Activated CD4-positive, alpha-beta memory T cell treated with anti-CD3 and anti-CD28 coated beads, Interleukin-2, amount 10 ng/mL, durations not matched to agents 7 days and 5 days (primary cell): ENCODE measurements around the gene ORAI1. TPM values are rescaled to one million over a fixed set of nuclear protein-coding genes. Genes with fewer than 3 reads are reported as not detected.
"Not testable (repeated sequence)": the region's sequence is repeated elsewhere in the genome, so short reads cannot be mapped to it uniquely, and the experiment has no call there.

Source experiments
- CTCF ChIA-PET: fragments of 350-600 bp; sonication (Branson Sonifier 250); formaldehyde crosslinking; loops from one replicate; lab custom pipeline; 2021; ENCODE audit warnings: antibody characterized with exemption, inconsistent platforms; lab: Charles Lee
- POLR2A ChIA-PET: fragments of 350-600 bp; sonication (Branson Sonifier 250); formaldehyde crosslinking; loops from one replicate; lab custom pipeline; 2021; ENCODE audit warnings: antibody characterized with exemption; lab: Charles Lee
- DNase-seq: peaks from one replicate; pipeline ENCODE4 v3.0.0-alpha.2; 2020
- H3K27ac Mint-ChIP-seq: one replicate; pipeline ENCODE4 v1.8.0; 2021; ENCODE audit warnings: mild to moderate bottlenecking, mixed read lengths
- H3K27me3 Mint-ChIP-seq: one replicate; pipeline ENCODE4 v1.8.0; 2021; ENCODE audit warnings: mixed read lengths
- H3K36me3 Mint-ChIP-seq: one replicate; pipeline ENCODE4 v1.8.0; 2021; ENCODE audit warnings: low read depth, mixed read lengths
- H3K4me1 Mint-ChIP-seq: one replicate; pipeline ENCODE4 v1.8.0; 2021; ENCODE audit warnings: mixed read lengths
- H3K4me3 Mint-ChIP-seq: one replicate; pipeline ENCODE4 v1.8.0; 2021; ENCODE audit warnings: mild to moderate bottlenecking, mixed read lengths
- H3K9me3 Mint-ChIP-seq: one replicate; pipeline ENCODE4 v1.8.0; 2021; ENCODE audit warnings: mixed read lengths
- total RNA-seq, 2 experiments: library from RNA; stranded (reverse); gene quantifications; one replicate each; pipeline ENCODE4 v1.2.3, GENCODE V29; 2021

Gene ORAI1
- total RNA-seq, 2 experiments from 2014 or later, result 69.0 to 70.3 TPM

DNA sequence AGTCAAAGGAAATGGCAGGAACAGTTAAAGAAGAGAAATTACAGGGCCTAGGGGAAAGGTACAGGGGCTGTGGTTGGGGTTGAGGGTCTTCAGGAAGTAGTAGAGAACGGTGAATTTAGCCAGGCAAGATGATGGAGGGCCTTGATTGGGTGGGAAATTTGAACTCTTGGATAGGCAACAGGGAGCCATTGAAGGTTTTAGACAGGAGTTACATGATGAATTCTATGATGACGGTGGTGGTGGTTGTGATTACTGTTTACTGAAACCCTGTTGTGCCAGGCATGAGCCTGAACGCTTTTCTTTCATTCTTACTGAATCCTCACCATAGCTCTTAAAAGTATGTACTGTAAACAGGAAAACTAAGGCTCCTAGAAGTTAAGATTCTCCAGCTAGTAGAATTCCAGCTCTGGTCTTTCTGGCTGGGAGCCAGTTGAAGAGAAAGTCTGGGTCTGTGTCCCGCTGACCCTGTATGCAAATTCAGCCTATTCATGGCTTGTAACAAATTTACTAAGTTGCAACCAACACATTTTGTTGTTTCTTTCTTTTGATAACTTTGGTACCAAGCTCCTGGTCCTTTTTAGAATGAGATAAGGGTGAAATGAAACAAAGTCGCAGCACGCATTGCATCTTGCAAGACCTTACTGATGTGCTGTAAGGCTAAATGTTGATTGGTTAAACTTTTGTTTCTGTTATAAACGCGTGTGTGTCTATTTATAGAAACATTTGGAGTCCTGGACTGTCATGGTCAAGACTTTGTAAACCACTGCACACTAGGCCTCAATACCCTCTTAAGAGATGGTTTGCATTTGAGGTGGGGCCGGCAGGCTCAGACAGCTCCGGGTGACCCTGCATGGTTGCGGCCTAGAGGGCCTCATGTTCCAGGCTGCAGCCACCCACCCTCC is 6.0 kb downstream of the ORAI1 start:
- peak overlapping the region; percentile 0 for H3K4me3 Mint-ChIP-seq

DNA sequence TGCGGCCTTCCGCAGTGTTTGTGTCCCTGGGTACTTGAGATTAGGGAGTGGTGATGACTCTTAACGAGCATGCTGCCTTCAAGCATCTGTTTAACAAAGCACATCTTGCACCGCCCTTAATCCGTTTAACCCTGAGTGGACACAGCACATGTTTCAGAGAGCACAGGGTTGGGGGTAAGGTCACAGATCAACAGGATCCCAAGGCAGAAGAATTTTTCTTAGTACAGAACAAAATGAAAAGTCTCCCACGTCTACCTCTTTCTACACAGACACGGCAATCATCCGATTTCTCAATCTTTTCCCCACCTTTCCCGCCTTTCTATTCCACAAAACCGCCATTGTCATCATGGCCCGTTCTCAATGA is 7.5 kb downstream of the ORAI1 start:
- H3K27me3 Mint-ChIP-seq, H3K9me3 Mint-ChIP-seq, H3K27ac Mint-ChIP-seq, H3K4me3 Mint-ChIP-seq, DNase-seq: not testable (repeated sequence)
- Mint-ChIP-seq H3K36me3 (peaks cover 54% of the 10 kb centered on the region), H3K4me1 (peaks cover 81% of the 10 kb centered on the region)
- CTCF ChIA-PET, result interaction anchor here (1.1 kb wide), 1 partner anchor 35 kb away, joined by 4 read pairs; the partner anchor contains the start of gene MORN3
- POLR2A ChIA-PET, result interaction anchor here (1.0 kb wide), 1 partner anchor 34 kb away, joined by 3 read pairs; no protein-coding TSS in a partner anchor

More for the DNA sequence above, 6.0 kb downstream of the ORAI1 start:
- Mint-ChIP-seq H3K4me1 (peaks cover 76% of the 10 kb centered on the region), H3K9me3 (no peaks in the 10 kb centered on the region), H3K27ac (peak overlapping the region; percentile 56), H3K36me3 (peaks cover 59% of the 10 kb centered on the region), H3K27me3 (no peaks in the 10 kb centered on the region)
- ChIA-PET POLR2A (interaction anchor here (1.0 kb wide), 1 partner anchor 36 kb away, joined by 3 read pairs; no protein-coding TSS in a partner anchor), CTCF (interaction anchor here (1.1 to 1.5 kb wide), 2 partner anchors 37 to 49 kb away, joined by 3 to 4 read pairs; partner anchors contain the start of gene MORN3)
- DNase-seq, result no peak

GRCh38 chr12:121634836-121635235 is 8.5 kb downstream of the ORAI1 start:
- ChIA-PET CTCF (interaction anchor here (0.6 to 1.1 kb wide), 3 partner anchors 10 to 139 kb away, joined by 3 to 7 read pairs (median 3); no protein-coding TSS in a partner anchor), POLR2A (interaction anchor here (4.1 to 5.5 kb wide), 3 partner anchors 7 to 37 kb away, joined by 24 to 76 read pairs (median 38); partner anchors contain the start of gene ORAI1)
- peaks cover 73% of the 10 kb centered on the region for H3K4me1 Mint-ChIP-seq
- H3K36me3 Mint-ChIP-seq, result peaks cover 45% of the 10 kb centered on the region
- H3K4me3 Mint-ChIP-seq, result no peak overlapping the region
- no peak for DNase-seq
- no peaks in the 10 kb centered on the region for H3K9me3 Mint-ChIP-seq
- no peaks in the 10 kb centered on the region for H3K27me3 Mint-ChIP-seq
- peak overlapping the region; percentile 40 for H3K27ac Mint-ChIP-seq

DNA sequence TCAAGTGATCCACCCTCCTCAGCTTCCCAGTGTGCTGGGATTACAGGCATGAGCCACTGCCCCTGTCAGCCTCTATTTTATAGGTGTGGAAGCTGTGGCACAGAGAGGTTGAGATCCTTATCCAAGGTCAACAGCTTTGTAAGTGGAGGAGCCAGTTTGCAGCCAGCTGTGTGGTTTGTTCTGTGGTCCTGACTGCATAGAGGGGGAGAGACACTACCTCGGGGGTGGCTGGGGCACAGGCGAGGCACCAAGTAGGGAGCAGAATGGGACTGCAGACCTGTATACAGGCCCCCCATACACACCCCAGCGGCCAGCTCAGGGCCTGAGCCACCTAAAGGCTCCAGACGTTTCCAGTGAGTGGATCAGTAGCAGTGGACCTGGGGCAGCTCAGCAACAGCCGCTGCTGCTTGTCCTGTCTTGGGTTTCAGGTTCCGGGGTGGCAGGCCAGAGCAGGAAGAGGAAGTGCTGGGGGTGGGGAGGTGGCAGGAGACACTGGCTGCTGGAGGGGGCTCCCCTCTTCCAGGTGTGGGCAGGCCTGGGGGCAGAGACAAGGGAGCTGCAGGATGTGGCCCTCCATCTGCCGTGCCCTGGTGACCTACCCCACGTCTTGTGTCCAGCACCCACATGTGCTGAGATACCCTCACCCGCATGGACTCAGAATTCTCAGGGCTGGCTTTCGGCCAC is 11.0 kb downstream of the ORAI1 start:
- ChIA-PET CTCF (interaction anchor here (0.9 to 4.2 kb wide), 6 partner anchors 9 to 85 kb away, joined by 3 to 35 read pairs (median 10); partner anchors contain the start of genes MORN3 and ORAI1), POLR2A (interaction anchor here (0.9 to 5.5 kb wide), 18 partner anchors 9 to 169 kb away, joined by 3 to 76 read pairs (median 5); partner anchors contain the start of gene ORAI1)
- peak overlapping the region; percentile 59 for H3K4me3 Mint-ChIP-seq
- peaks cover 51% of the 10 kb centered on the region for H3K4me1 Mint-ChIP-seq
- peaks cover 35% of the 10 kb centered on the region for H3K36me3 Mint-ChIP-seq
- peak; percentile 74 for DNase-seq
- H3K27ac Mint-ChIP-seq, result peak overlapping the region; percentile 93
- no peaks in the 10 kb centered on the region for H3K27me3 Mint-ChIP-seq
- H3K9me3 Mint-ChIP-seq, result no peaks in the 10 kb centered on the region

- H3K4me3 Mint-ChIP-seq, result no peak overlapping the region
- ChIA-PET POLR2A (interaction anchor here (0.8 to 5.5 kb wide), 13 partner anchors 8 to 171 kb away, joined by 3 to 76 read pairs (median 6); partner anchors contain the start of gene ORAI1), CTCF (interaction anchor here (3.5 to 4.2 kb wide), 2 partner anchors 11 to 32 kb away, joined by 30 to 35 read pairs; partner anchors contain the start of genes MORN3 and ORAI1)
- peaks cover 34% of the 10 kb centered on the region for H3K36me3 Mint-ChIP-seq
- H3K27me3 Mint-ChIP-seq, result no peaks in the 10 kb centered on the region
- H3K4me1 Mint-ChIP-seq, result peaks cover 40% of the 10 kb centered on the region
- no peaks in the 10 kb centered on the region for H3K9me3 Mint-ChIP-seq
- H3K27ac Mint-ChIP-seq, result peak overlapping the region; percentile 93
- DNase-seq, result no peak
Observed at GRCh38 chr12:121638298-121639202, 12.2 kb downstream of the ORAI1 start.

GRCh38 chr12:121641343-121641630 is 15.0 kb downstream of the ORAI1 start:
- ChIA-PET CTCF (interaction anchor here (1.2 kb wide), 1 partner anchor 14 kb away, joined by 5 read pairs; the partner anchor contains the start of gene ORAI1), POLR2A (interaction anchor here (0.8 to 1.5 kb wide), 3 partner anchors 11 to 29 kb away, joined by 3 to 7 read pairs (median 4); partner anchors contain the start of gene ORAI1)
- no peaks in the 10 kb centered on the region for H3K9me3 Mint-ChIP-seq
- DNase-seq, result no peak
- no peak overlapping the region for H3K4me3 Mint-ChIP-seq
- peaks cover 27% of the 10 kb centered on the region for H3K4me1 Mint-ChIP-seq
- H3K27me3 Mint-ChIP-seq, result no peaks in the 10 kb centered on the region
- peaks cover 38% of the 10 kb centered on the region for H3K36me3 Mint-ChIP-seq
- H3K27ac Mint-ChIP-seq, result no peak overlapping the region

- POLR2A ChIA-PET, result interaction anchor here (0.8 to 5.2 kb wide), 5 partner anchors 8 to 185 kb away, joined by 3 to 39 read pairs (median 14); partner anchors contain the start of gene ORAI1
- Mint-ChIP-seq H3K4me3 (no peak overlapping the region), H3K9me3 (no peaks in the 10 kb centered on the region), H3K27me3 (no peaks in the 10 kb centered on the region), H3K36me3 (peaks cover 49% of the 10 kb centered on the region), H3K27ac (peak overlapping the region; percentile 51), H3K4me1 (peaks cover 32% of the 10 kb centered on the region)
- CTCF ChIA-PET, result interaction anchor here (0.7 to 3.6 kb wide), 4 partner anchors 20 to 96 kb away, joined by 3 to 18 read pairs (median 6); partner anchors contain the start of gene ORAI1
- no peak for DNase-seq
Observed at GRCh38 chr12:121648458-121649028, 22.2 kb downstream of the ORAI1 start.

- peaks cover 39% of the 10 kb centered on the region for H3K4me1 Mint-ChIP-seq
- H3K9me3 Mint-ChIP-seq, result peaks cover 6% of the 10 kb centered on the region
- H3K4me3 Mint-ChIP-seq, result no peak overlapping the region
- H3K36me3 Mint-ChIP-seq, result peaks cover 52% of the 10 kb centered on the region
- POLR2A ChIA-PET, result interaction anchor here (0.6 to 5.2 kb wide), 7 partner anchors 10 to 186 kb away, joined by 3 to 39 read pairs (median 13); partner anchors contain the start of gene ORAI1
- DNase-seq, result no peak
- H3K27me3 Mint-ChIP-seq, result no peaks in the 10 kb centered on the region
- CTCF ChIA-PET, result interaction anchor here (0.7 to 3.6 kb wide), 6 partner anchors 14 to 145 kb away, joined by 3 to 18 read pairs (median 4); partner anchors contain the start of gene ORAI1
- H3K27ac Mint-ChIP-seq, result peak overlapping the region; percentile 80
Observed at GRCh38 chr12:121649322-121649721, 23.0 kb downstream of the ORAI1 start.

- Mint-ChIP-seq H3K27ac (peak overlapping the region; percentile 80), H3K36me3 (peaks cover 56% of the 10 kb centered on the region), H3K4me1 (peaks cover 43% of the 10 kb centered on the region), H3K9me3 (peaks cover 7% of the 10 kb centered on the region), H3K27me3 (no peaks in the 10 kb centered on the region), H3K4me3 (no peak overlapping the region)
- DNase-seq, result peak; percentile 58
- ChIA-PET POLR2A (interaction anchor here (0.6 to 5.2 kb wide), 6 partner anchors 10 to 187 kb away, joined by 3 to 39 read pairs (median 14); partner anchors contain the start of gene ORAI1), CTCF (interaction anchor here (0.6 to 3.6 kb wide), 5 partner anchors 14 to 248 kb away, joined by 3 to 18 read pairs (median 4); partner anchors contain the start of gene ORAI1)
Observed at GRCh38 chr12:121649819-121650353, 23.6 kb downstream of the ORAI1 start.

GRCh38 chr12:121651320-121651719 is 25.0 kb downstream of the ORAI1 start:
- H3K27me3 Mint-ChIP-seq, result no peaks in the 10 kb centered on the region
- POLR2A ChIA-PET, result interaction anchor here (2.9 to 5.2 kb wide), 3 partner anchors 8 to 24 kb away, joined by 13 to 39 read pairs (median 14); partner anchors contain the start of gene ORAI1
- CTCF ChIA-PET, result interaction anchor here (0.6 to 3.6 kb wide), 2 partner anchors 9 to 25 kb away, joined by 3 to 18 read pairs; partner anchors contain the start of gene ORAI1
- peaks cover 7% of the 10 kb centered on the region for H3K9me3 Mint-ChIP-seq
- DNase-seq, result no peak
- peaks cover 48% of the 10 kb centered on the region for H3K4me1 Mint-ChIP-seq
- H3K27ac Mint-ChIP-seq, result no peak overlapping the region
- H3K36me3 Mint-ChIP-seq, result peaks cover 59% of the 10 kb centered on the region
- H3K4me3 Mint-ChIP-seq, result no peak overlapping the region
